GM21447 (cell line): Measurements from ENCODE around the gene CPNE5.
A peak's percentile ranks its signal among the peaks of the same experiment; 100 is the strongest.

Experiments used
- ATAC-seq: cut with Tn5 transposase; IDR thresholded peaks from one replicate; pipeline ENCODE4 v1.9.1; 2021; ENCODE audit not compliant: unreplicated experiment

CPNE5 gene

DNA sequence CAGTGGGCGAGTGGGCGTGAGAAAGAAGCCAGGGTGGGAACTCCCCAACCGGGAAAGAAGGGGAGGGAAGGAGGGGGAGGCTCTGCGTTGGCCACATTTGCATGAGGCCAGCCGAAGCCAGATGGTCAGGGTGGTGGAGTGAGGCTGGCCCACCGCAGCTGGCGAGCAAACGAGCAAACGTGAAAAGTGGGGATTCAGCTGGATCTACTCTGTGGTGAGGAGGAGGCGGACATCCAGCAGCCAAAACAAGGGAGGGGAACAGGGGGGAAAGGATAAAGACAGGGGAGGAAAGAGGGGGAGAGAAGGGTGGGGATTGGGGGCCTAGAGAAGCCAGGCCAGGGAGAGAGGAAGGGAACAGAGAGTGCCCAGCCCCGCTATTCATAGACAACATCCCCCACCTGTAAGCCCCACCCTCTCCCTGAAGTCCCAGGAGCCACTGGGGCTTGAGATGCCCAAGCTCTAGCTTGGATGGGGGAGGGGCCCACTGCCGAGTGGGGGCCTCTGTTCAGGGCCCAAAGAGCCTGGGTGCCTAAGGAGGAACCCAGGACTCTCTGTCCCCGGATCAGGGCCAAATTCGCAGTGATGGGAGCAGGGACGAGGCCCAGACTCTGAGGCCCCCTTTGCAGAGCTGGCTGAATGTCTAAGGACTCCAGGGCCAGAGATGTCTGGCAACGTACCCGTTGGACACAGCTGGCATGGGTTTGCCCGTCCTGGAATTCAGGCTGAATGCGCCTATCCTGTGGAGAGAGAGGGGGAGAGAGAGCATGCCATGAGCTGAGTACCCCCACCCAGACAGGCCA, 45.1 kb downstream of the CPNE5 start:
- ATAC-seq: no peak

DNA sequence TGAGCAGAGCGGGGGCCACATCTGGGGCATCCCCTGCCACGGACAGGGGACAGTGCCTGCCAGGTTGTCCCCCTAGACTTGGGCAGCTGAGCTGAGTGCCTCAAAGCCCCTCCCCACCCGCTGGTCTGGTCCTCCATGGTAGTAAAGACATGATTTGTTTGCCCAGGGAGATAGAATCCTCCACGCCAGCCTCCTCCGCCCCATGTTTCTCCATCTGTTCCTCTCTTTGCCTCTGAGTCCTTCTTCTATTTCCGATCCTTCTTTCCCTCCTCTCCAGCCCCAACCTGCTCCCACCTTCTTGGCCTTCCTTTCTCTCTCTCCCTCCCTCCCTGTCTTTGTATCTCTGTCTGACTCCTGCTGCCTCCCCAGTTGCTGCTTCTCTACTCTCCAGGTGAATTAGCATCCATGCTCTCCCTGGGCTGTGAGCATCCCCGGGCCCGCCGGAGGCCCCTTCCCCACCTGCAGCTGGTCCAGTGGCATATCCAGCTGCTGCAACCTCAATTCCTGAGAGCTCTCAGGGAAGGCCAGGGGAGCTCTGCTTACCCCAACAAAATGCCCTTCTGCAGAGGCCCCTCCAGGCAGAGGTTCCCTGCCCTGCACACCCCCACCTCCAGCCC, 45.8 kb downstream of the CPNE5 start:
- no peak for ATAC-seq

- ATAC-seq: no peak
Measured at GRCh38 chr6:36791521-36792135, 47.6 kb downstream of the CPNE5 start.

DNA sequence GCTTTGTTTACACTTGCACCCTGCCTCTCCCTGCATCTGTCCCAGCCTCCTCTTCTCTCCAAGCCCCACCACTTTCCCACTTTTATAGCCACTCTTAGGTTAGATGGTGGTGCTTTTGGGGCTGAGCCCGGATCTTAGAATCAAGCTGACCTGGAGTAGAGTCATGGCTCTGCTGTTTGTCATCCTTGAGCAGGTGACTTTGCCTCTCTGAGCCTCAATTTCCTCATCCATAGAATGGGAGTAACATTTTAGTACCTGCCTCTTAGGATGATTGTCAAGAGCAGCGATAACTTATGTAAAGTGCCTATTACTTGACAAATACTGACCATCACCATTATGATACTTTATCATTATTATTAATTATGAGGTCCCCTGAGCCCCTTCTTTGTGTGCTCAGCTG, 48.2 kb downstream of the CPNE5 start:
- no peak for ATAC-seq

GRCh38 chr6:36788768-36789167, 50.5 kb downstream of the CPNE5 start:
- ATAC-seq: no peak

GRCh38 chr6:36788186-36788585, 51.1 kb downstream of the CPNE5 start:
- no peak for ATAC-seq

DNA sequence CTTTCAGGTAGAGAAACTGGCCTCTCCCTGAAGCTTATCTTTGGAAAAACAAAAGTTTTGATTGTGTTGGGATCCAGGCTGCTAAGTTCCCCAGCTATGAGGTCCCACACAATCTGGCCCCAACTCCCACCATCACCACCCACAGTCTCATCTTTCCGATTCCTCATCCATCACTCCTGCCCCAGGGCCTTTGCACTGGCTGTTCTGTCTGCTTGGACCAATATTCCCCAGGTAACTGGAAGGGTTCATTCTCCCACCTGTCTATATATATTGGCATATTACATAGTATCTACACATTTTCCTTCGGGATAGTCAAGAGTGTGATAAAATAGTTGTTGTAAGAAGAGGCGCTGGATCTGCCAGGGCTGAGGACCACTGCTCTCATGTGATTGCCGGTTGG, 52.0 kb downstream of the CPNE5 start:
- no peak for ATAC-seq

DNA sequence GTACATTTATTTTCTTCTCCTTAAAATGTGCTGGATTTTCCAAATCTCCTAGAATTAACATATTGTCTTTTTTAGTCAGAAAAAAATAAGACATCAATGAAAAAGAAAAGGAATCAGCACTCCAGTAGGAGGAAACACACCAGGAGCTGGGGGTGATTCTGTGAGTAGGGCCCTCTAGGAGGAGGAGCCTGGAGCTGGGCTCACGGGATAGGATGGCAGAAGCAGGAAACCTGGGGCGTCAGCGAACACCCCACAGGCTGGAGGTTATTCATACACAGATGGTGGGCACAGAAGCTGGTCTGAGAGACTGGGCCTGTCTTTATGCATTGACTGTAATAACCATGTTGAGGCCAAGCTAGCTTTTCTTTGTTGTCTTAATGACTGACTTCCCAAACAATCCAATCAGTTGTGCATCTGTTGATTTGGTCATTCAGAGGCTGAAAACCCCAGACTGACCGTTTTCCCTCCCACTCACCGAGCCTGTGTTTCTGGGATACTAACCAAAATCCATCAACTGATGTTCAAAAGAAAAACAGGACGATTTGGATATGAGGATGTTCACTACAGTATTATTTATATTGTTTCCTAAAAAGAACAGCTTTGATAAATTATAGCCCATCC, 53.1 kb downstream of the CPNE5 start:
- ATAC-seq: no peak

DNA sequence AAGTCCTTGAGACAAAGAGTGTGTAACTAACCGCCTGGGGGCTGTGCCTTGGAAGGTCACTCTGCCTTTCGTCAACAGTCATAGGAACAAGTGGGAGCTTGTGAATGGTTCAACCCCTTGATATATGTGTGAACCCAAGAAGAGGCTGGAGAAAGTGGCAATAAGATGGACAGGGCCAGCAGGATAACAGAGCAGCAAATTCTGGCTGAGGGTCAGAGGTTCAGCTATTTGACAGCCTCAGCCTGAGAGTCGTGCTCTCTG, 54.9 kb downstream of the CPNE5 start:
- no peak for ATAC-seq

DNA sequence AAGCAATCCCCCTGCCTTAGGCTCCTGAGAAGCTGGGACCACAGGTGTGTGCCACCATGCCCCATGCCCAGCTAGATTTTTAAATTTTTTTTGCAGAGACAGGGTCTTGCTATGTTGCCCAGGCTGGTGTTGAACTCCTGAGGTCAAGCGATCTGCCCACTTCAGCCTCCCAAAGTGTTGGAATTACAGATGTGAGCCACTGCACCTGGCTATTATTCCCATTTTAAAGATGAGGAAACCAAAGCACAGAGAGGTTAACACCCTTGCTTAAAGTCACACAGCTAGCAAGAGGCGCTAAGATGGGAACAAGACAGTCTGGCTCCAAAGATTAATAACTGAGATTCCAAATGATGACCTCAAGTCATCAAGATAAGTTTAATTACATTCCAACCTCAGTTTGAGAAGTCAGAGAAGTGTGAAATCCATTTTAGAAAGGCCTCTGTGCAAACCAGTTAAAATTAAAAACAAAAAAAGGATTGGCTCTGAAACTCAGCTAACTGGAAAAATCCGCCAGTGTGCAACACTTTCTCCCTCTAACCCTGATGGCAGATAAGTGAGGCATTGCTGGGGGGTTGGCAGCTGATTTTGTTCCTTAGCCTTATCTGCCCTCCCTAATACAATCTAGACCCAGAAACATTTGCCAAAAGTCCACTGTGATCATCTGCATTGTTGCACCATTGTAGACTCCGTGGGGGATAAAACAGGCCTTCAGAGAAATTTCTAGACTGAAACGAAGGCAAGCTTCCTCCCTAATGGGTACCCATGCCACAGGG, 55.5 kb downstream of the CPNE5 start:
- no peak for ATAC-seq

- ATAC-seq: peak; percentile 62
Measured at GRCh38 chr6:36781669-36782068, 57.6 kb downstream of the CPNE5 start.

- ATAC-seq: no peak
Measured at GRCh38 chr6:36780442-36781177, 58.6 kb downstream of the CPNE5 start.

DNA sequence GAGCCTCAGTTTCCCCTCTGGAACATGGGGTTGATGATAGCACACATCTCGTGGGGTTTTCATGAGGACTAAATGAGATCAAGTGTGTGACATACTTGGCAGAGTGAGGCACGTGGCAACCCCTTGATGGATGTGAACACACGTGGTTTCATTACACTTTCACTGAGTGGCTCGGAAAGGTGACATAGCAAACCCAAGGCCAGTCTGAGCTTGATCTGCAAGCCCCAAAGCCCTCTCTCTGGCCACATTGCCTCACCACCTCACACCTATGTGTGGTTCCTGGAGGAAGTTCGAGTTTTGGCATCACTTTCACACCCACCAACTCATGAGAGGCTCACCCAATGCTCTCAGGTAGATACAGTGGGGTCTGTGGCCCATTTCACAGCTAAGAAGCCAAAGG, 60.0 kb downstream of the CPNE5 start:
- ATAC-seq: no peak

- no peak for ATAC-seq
Measured at GRCh38 chr6:36777801-36778200, 61.4 kb downstream of the CPNE5 start.

- no peak for ATAC-seq
Measured at GRCh38 chr6:36776167-36776566, 63.1 kb downstream of the CPNE5 start.

DNA sequence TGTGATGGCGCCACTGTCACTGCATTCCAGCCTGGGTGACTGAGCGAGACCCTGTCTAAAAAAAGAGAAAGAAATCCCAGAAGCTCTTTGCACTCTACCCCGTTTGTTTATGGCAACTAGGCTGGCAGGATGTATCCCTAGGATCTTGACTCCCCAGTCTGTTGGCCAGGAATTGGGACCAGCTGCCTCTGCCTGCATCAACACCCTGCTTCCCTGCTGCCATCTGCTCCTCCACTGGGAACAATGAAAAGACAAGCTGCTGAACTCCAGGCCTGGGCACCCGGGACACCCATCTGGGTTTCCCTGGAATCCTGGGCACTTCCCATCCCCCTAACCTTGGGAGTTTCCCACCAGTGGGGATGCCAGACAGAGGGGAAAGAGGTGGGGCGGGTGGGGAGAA, 64.9 kb downstream of the CPNE5 start:
- ATAC-seq: no peak

DNA sequence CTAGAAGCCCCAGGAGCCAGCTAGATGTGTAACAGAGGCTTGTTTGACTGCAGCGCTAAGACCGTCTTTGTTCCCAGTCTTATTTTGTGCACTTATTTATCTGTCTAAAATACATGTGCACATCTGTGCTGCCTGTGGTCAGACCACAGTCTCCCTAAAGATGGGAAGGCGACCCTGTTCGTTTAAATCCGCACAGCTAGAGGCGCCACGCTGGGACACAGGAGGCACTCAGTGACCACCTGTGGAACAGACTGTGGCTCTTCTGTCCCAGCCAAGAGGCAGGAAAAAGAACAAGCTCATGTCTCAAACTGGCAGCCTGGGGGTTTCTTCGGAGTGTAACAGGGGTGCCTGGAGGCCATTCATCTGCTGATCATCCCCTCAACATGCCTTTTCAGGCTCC, 66.8 kb downstream of the CPNE5 start:
- ATAC-seq: no peak

DNA sequence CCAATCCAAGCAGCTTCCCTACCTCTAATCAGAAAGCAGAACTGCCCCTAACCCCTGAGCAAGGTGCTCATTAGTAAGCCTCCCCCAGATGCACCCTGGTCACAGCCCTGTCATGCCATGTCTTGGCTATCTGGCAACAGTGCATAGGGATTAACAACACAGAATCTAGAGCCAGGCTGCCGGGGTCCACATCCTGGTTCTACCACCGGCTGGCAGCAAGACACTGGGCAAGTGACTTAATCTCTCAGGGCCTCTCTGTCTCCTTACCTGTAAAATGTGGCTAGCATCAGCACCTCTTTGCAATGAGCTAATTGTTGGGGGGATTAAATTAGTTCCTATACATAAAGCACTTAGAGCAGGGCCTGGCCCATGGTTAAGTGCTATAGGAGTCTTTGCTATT, 68.1 kb downstream of the CPNE5 start:
- no peak for ATAC-seq

GRCh38 chr6:36769676-36770499, 69.4 kb downstream of the CPNE5 start:
- no peak for ATAC-seq

GRCh38 chr6:36769183-36769675, 70.0 kb downstream of the CPNE5 start:
- no peak for ATAC-seq
